Choroid plexus epithelial cell (primary cell): ENCODE data around the gene CDH2.
A peak's percentile ranks its signal among the peaks of the same experiment; 100 is the strongest.

Experiments
- DNase-seq: peaks from one replicate; pipeline ENCODE4 v3.0.0-alpha.2; 2010; ENCODE audit warnings: low read depth
- H3K4me3 ChIP-seq: 2 replicates; pipeline ENCODE4 v1.5.1; 2011; ENCODE audit warnings: low read depth, mild to moderate bottlenecking, control low read depth, low read length, moderate library complexity
- CTCF ChIP-seq: conservative IDR thresholded peaks from 2 replicates; pipeline ENCODE4 v1.5.1; 2011; ENCODE audit warnings: low read depth, mild to moderate bottlenecking, control low read depth, inconsistent platforms, low read length, moderate library complexity

CDH2 gene

GRCh38 chr18:28147674-28148171 is 29.2 kb downstream of the CDH2 start:
- TF ChIP-seq CTCF = no peak
- DNase-seq = peak; percentile 94

GRCh38 chr18:28143725-28144124 is 33.2 kb downstream of the CDH2 start:
- no peak for DNase-seq
- TF ChIP-seq CTCF = no peak
- no peak overlapping the region for H3K4me3 ChIP-seq

More at GRCh38 chr18:28147674-28148171, 29.2 kb downstream of the CDH2 start:
- H3K4me3 ChIP-seq = no peak overlapping the region

- no peak for TF ChIP-seq CTCF
- DNase-seq = no peak
These were observed 38.1 kb downstream of the CDH2 start for GRCh38 chr18:28138816-28139215.

GRCh38 chr18:28136071-28136470 is 40.9 kb downstream of the CDH2 start:
- no peak overlapping the region for H3K4me3 ChIP-seq
- DNase-seq = no peak
- no peak for TF ChIP-seq CTCF

More at GRCh38 chr18:28138816-28139215, 38.1 kb downstream of the CDH2 start:
- no peak overlapping the region for H3K4me3 ChIP-seq

- DNase-seq = no peak
- TF ChIP-seq CTCF = no peak
These were observed 42.2 kb downstream of the CDH2 start for GRCh38 chr18:28134774-28135173.

GRCh38 chr18:28132084-28132483 is 44.8 kb downstream of the CDH2 start:
- no peak for DNase-seq
- no peak for TF ChIP-seq CTCF
- H3K4me3 ChIP-seq = no peak overlapping the region

More at GRCh38 chr18:28134774-28135173, 42.2 kb downstream of the CDH2 start:
- H3K4me3 ChIP-seq = no peak overlapping the region

GRCh38 chr18:28128659-28128980 is 48.3 kb downstream of the CDH2 start:
- DNase-seq = no peak
- no peak for TF ChIP-seq CTCF
- no peak overlapping the region for H3K4me3 ChIP-seq
